Measurements from ENCODE around the gene FLRT1.

DNA sequence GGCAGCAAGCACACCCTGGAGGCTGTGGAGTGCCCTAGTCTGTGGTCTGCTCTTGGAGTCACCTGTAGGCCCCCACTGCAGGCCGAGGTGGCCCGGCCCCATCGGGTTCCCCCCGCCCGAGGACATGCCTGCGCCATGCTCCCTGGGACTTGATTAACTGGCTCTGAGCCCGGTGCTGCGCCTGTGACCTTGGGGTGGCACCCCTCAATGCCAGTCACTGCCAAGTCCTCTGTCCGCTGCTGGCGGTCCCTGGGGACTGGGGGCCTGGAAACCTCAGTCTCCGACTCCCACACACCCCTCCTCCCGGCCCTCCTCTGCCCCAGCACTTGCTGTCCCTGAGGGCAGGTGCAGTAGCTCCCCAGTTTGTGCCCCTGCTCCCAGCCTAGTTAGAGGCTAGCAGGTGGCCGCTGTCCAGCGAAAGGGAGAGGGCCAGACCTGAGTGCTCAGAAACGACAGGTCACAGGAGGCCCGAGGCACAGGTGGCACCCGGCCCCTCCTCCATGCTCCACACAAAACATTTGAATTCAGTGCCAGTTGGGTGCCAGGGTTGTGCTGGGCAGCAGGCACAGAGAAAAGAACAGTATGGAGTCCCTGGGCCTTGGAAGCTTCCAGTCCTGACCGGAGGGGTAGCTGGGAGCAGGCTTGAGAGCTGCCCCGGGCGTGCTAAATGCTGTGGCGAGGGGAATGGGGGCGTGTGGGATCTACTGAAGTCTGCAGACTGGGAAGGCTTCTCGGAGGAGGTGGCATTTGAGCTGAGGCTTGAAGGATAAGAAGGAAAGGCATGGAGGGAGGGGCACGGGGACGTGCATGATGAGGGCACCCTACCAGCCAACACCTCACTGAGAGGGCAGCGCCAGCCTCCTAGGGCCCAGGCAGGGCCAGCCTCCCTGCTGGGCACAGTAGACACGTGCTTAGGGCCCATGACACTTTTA is 16.4 kb upstream of the FLRT1 start:
- TF ChIP-seq TP53 (CRISPR knock-in tag; IDR thresholded peaks at IDR 0.05) = no peak
- no peak for TF ChIP-seq RAD21 (conservative IDR thresholded peaks at IDR 0.05 in 1 of 2, IDR thresholded peaks at IDR 0.05 in 1 of 2)
- TF ChIP-seq MAFK (IDR thresholded peaks at IDR 0.05; ENCODE audit: partially characterized antibody) = no peak
- TF ChIP-seq RFX5 (IDR thresholded peaks at IDR 0.05) = no peak
- TF ChIP-seq, protein P1, sequence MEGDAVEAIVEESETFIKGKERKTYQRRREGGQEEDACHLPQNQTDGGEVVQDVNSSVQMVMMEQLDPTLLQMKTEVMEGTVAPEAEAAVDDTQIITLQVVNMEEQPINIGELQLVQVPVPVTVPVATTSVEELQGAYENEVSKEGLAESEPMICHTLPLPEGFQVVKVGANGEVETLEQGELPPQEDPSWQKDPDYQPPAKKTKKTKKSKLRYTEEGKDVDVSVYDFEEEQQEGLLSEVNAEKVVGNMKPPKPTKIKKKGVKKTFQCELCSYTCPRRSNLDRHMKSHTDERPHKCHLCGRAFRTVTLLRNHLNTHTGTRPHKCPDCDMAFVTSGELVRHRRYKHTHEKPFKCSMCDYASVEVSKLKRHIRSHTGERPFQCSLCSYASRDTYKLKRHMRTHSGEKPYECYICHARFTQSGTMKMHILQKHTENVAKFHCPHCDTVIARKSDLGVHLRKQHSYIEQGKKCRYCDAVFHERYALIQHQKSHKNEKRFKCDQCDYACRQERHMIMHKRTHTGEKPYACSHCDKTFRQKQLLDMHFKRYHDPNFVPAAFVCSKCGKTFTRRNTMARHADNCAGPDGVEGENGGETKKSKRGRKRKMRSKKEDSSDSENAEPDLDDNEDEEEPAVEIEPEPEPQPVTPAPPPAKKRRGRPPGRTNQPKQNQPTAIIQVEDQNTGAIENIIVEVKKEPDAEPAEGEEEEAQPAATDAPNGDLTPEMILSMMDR (IDR thresholded peaks at IDR 0.05) = no peak
- no peak for TF ChIP-seq EP300 (IDR thresholded peaks at IDR 0.05)

Data from A549 (cell line).